H9 (cell line): ENCODE measurements around the gene MDFIC. TPM values are rescaled to one million over a fixed set of nuclear protein-coding genes. Genes with fewer than 3 reads are reported as not detected.

Source experiments
- DNase-seq: peaks from one replicate; pipeline ENCODE4 v3.0.0-alpha.2; 2017
- H2AFZ ChIP-seq: one replicate; pipeline ENCODE4 v1.6.1; 2013; ENCODE audit warnings: mild to moderate bottlenecking, low read length, control low read depth, moderate library complexity
- H2AK5ac ChIP-seq: 2 replicates; pipeline ENCODE4 v1.6.1; 2013; ENCODE audit warnings: low read length, control low read depth, mixed read lengths; ENCODE audit not compliant: insufficient read length
- H2BK120ac ChIP-seq: one replicate; pipeline ENCODE4 v1.6.1; 2013; ENCODE audit warnings: low read depth, mild to moderate bottlenecking, low read length, control low read depth, inconsistent platforms; ENCODE audit not compliant: poor library complexity, severe bottlenecking
- H2BK12ac ChIP-seq: 2 replicates; pipeline ENCODE4 v1.6.1; 2013; ENCODE audit warnings: low read length, control low read depth, mixed read lengths, low read depth; ENCODE audit not compliant: insufficient read length
- H2BK15ac ChIP-seq: 2 replicates; pipeline ENCODE4 v1.6.1; 2013; ENCODE audit warnings: low read depth, low read length, control low read depth
- H2BK20ac ChIP-seq: one replicate; pipeline ENCODE4 v1.6.1; 2013; ENCODE audit warnings: low read depth, mild to moderate bottlenecking, low read length, control low read depth, inconsistent platforms; ENCODE audit not compliant: poor library complexity, severe bottlenecking
- H2BK5ac ChIP-seq: 2 replicates; pipeline ENCODE4 v1.6.1; 2013; ENCODE audit warnings: low read length, control low read depth, mixed read lengths; ENCODE audit not compliant: insufficient read length
- H3K14ac ChIP-seq: 2 replicates; pipeline ENCODE4 v1.6.1; 2013; ENCODE audit warnings: low read length, control low read depth; ENCODE audit not compliant: insufficient read depth
- H3K18ac ChIP-seq: 2 replicates; pipeline ENCODE4 v1.6.1; 2013; ENCODE audit warnings: low read depth, mild to moderate bottlenecking, mixed read lengths, low read length, control low read depth; ENCODE audit not compliant: insufficient read length
- H3K23ac ChIP-seq: 2 replicates; pipeline ENCODE4 v1.6.1; 2013; ENCODE audit warnings: low read length, control low read depth, mixed read lengths, low read depth; ENCODE audit not compliant: insufficient read length
- H3K23me2 ChIP-seq: 2 replicates; pipeline ENCODE4 v1.6.1; 2013; ENCODE audit warnings: low read depth, mild to moderate bottlenecking, mixed read lengths, low read length, control low read depth; ENCODE audit not compliant: insufficient read length, poor library complexity, severe bottlenecking
- H3K27ac ChIP-seq: 2 replicates; pipeline ENCODE4 v1.5.1; 2013; ENCODE audit warnings: low read length, control low read depth, mixed read lengths, low read depth; ENCODE audit not compliant: insufficient read length
- H3K27me3 ChIP-seq: 2 replicates; pipeline ENCODE4 v1.6.1; 2013; ENCODE audit warnings: low read length, control low read depth, inconsistent platforms; ENCODE audit not compliant: insufficient read depth
- H3K4ac ChIP-seq: 2 replicates; pipeline ENCODE4 v1.6.1; 2013; ENCODE audit warnings: low read depth, mild to moderate bottlenecking, control low read depth, inconsistent platforms, low read length, moderate library complexity
- H3K4me1 ChIP-seq: 2 replicates; pipeline ENCODE4 v1.6.1; 2013; ENCODE audit warnings: low read length, control low read depth, inconsistent platforms; ENCODE audit not compliant: insufficient read depth
- H3K4me2 ChIP-seq: 2 replicates; pipeline ENCODE4 v1.6.1; 2013; ENCODE audit warnings: low read length, control low read depth, mixed read lengths; ENCODE audit not compliant: insufficient read length, insufficient read depth
- H3K56ac ChIP-seq: 2 replicates; pipeline ENCODE4 v1.6.1; 2013; ENCODE audit warnings: low read depth, mild to moderate bottlenecking, mixed read lengths, low read length, control low read depth; ENCODE audit not compliant: insufficient read length
- H3K79me1 ChIP-seq: 2 replicates; pipeline ENCODE4 v1.6.1; 2013; ENCODE audit warnings: low read depth, mild to moderate bottlenecking, moderate library complexity, low read length, control low read depth, inconsistent platforms; ENCODE audit not compliant: insufficient read depth, poor library complexity, severe bottlenecking
- H3K79me2 ChIP-seq: 2 replicates; pipeline ENCODE4 v1.6.1; 2013; ENCODE audit warnings: low read length, control low read depth, inconsistent platforms; ENCODE audit not compliant: insufficient read depth
- H3K9ac ChIP-seq: 2 replicates; pipeline ENCODE4 v1.6.1; 2013; ENCODE audit warnings: low read length, control low read depth, mixed read lengths; ENCODE audit not compliant: insufficient read length; ENCODE audit errors: extremely low read depth
- H3K9me3 ChIP-seq: one replicate; pipeline ENCODE4 v1.6.1; 2013; ENCODE audit warnings: low read depth, low read length, inconsistent platforms; ENCODE audit not compliant: control insufficient read depth
- H3T11ph ChIP-seq: one replicate; pipeline ENCODE4 v1.6.1; 2013; ENCODE audit warnings: mild to moderate bottlenecking, low read length, control low read depth, inconsistent platforms
- H4K20me1 ChIP-seq: one replicate; pipeline ENCODE4 v1.6.1; 2013; ENCODE audit not compliant: control insufficient read depth, insufficient read length, insufficient read depth
- H4K5ac ChIP-seq: 2 replicates; pipeline ENCODE4 v1.6.1; 2013; ENCODE audit warnings: low read depth, mild to moderate bottlenecking, mixed read lengths, low read length, control low read depth; ENCODE audit not compliant: insufficient read length
- H4K8ac ChIP-seq: replicated peaks from 2 replicates; pipeline ENCODE4 v1.6.1; 2013; ENCODE audit warnings: low read length, control low read depth, mixed read lengths, low read depth; ENCODE audit not compliant: insufficient read length
- H4K91ac ChIP-seq: 2 replicates; pipeline ENCODE4 v1.6.1; 2013; ENCODE audit warnings: low read depth, mild to moderate bottlenecking, moderate library complexity, mixed read lengths, low read length, control low read depth; ENCODE audit not compliant: insufficient read length
- H3K27ac Mint-ChIP-seq, 3 experiments: 2 replicates in 2 of 3; 3 replicates in 1 of 3; pipeline ENCODE4 v1.8.0; 2020 to 2021; ENCODE audit warnings: mixed read lengths in 3 of 3, mild to moderate bottlenecking in 1 of 3, moderate library complexity in 1 of 3
- H3K27me3 Mint-ChIP-seq: 2 replicates; pipeline ENCODE4 v1.8.0; 2021; ENCODE audit warnings: low read depth, mild to moderate bottlenecking, moderate library complexity, mixed read lengths
- H3K36me3 Mint-ChIP-seq, 3 experiments: 2 replicates in 2 of 3; 3 replicates in 1 of 3; pipeline ENCODE4 v1.8.0; 2020 to 2021; ENCODE audit warnings: low read depth in 3 of 3, mixed read lengths in 3 of 3; ENCODE audit not compliant: insufficient read depth in 1 of 3
- H3K4me1 Mint-ChIP-seq, 2 experiments: 2 replicates each; pipeline ENCODE4 v1.8.0; 2020; ENCODE audit warnings: mixed read lengths in 2 of 2
- H3K4me3 Mint-ChIP-seq, 2 experiments: 2 replicates in 1 of 2; 3 replicates in 1 of 2; pipeline ENCODE4 v1.8.0; 2020 to 2021; ENCODE audit warnings: mild to moderate bottlenecking in 2 of 2, mixed read lengths in 2 of 2, moderate library complexity in 1 of 2
- H3K9me3 Mint-ChIP-seq, 2 experiments: 2 replicates in 1 of 2; 3 replicates in 1 of 2; pipeline ENCODE4 v1.8.0; 2020; ENCODE audit warnings: mild to moderate bottlenecking in 2 of 2, mixed read lengths in 2 of 2, moderate library complexity in 1 of 2
- WGBS: extraction: QIAGEN DNeasy Blood & Tissue Kit; methylation state at CpG from one replicate; pipeline ENCODE4 v1.1.7; 2013; ENCODE audit warnings: missing lambda C conversion rate, low lambda C conversion rate, mixed read lengths; ENCODE audit not compliant: insufficient read length; ENCODE audit errors: extremely low coverage; 5-methylcytosine and 5-hydroxymethylcytosine counted together
- total RNA-seq: library from RNA; stranded (reverse); gene quantifications from 2 replicates; pipeline ENCODE4 v1.2.1, GENCODE V29; 2021
- TF ChIP-seq, protein P1 (sequence below): fragments of 200-600 bp; sonication (generic); conservative IDR thresholded peaks from 3 replicates; pipeline ENCODE4 v1.8.0; 2021; ENCODE audit warnings: antibody characterized with exemption, mild to moderate bottlenecking

The MDFIC gene
- total RNA-seq, 1 experiment from 2014 or later: 2.0 TPM

- H2BK12ac ChIP-seq: no peak overlapping the region
- no peaks in the 10 kb centered on the region for H3K9me3 Mint-ChIP-seq
- no peaks in the 10 kb centered on the region for H3K27me3 ChIP-seq
- H4K5ac ChIP-seq: no peak overlapping the region
- H3K4ac ChIP-seq: no peak overlapping the region
- H2AFZ ChIP-seq: no peak overlapping the region
- no peak overlapping the region for H4K8ac ChIP-seq
- H3K27ac ChIP-seq: no peak overlapping the region
- no peaks in the 10 kb centered on the region for H3K23me2 ChIP-seq
- H3K23ac ChIP-seq: no peak overlapping the region
- no peak overlapping the region for H3K9ac ChIP-seq
- H2AK5ac ChIP-seq: no peak overlapping the region
- H3T11ph ChIP-seq: no peak overlapping the region
- no peaks in the 10 kb centered on the region for H3K27me3 Mint-ChIP-seq
- no peak overlapping the region for H2BK120ac ChIP-seq
- peaks cover 0 to 1% (median 0%) of the 10 kb centered on the region in 3 experiments; a peak in 1 of 7 replicates for H3K36me3 Mint-ChIP-seq
- H3K4me3 Mint-ChIP-seq: no peak overlapping the region
- H3K27ac Mint-ChIP-seq: peak overlapping the region in 2 of 3 experiments; percentile 1 to 69; a peak in 2 of 7 replicates
- peaks cover 6 to 11% of the 10 kb centered on the region in 2 experiments; a peak in 3 of 4 replicates for H3K4me1 Mint-ChIP-seq
- H2BK5ac ChIP-seq: no peak overlapping the region
- WGBS: no CpG with 5 or more reads among the region's 4 CpGs
- no peak overlapping the region for H3K18ac ChIP-seq
- H3K56ac ChIP-seq: no peak overlapping the region
- no peak for DNase-seq
- H4K91ac ChIP-seq: no peak overlapping the region
- peaks cover 4% of the 10 kb centered on the region for H3K4me1 ChIP-seq
- no peaks in the 10 kb centered on the region for H3K79me2 ChIP-seq
- no peak overlapping the region; the same call in 1 of the 2 replicates for H3K14ac ChIP-seq
- no peak overlapping the region for H2BK20ac ChIP-seq
- no peak overlapping the region for H3K4me2 ChIP-seq
- TF ChIP-seq, protein P1, sequence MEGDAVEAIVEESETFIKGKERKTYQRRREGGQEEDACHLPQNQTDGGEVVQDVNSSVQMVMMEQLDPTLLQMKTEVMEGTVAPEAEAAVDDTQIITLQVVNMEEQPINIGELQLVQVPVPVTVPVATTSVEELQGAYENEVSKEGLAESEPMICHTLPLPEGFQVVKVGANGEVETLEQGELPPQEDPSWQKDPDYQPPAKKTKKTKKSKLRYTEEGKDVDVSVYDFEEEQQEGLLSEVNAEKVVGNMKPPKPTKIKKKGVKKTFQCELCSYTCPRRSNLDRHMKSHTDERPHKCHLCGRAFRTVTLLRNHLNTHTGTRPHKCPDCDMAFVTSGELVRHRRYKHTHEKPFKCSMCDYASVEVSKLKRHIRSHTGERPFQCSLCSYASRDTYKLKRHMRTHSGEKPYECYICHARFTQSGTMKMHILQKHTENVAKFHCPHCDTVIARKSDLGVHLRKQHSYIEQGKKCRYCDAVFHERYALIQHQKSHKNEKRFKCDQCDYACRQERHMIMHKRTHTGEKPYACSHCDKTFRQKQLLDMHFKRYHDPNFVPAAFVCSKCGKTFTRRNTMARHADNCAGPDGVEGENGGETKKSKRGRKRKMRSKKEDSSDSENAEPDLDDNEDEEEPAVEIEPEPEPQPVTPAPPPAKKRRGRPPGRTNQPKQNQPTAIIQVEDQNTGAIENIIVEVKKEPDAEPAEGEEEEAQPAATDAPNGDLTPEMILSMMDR: no peak
- H3K79me1 ChIP-seq: no peaks in the 10 kb centered on the region
- no peaks in the 10 kb centered on the region for H4K20me1 ChIP-seq
- no peak overlapping the region for H2BK15ac ChIP-seq
- no peaks in the 10 kb centered on the region for H3K9me3 ChIP-seq
These were observed 58.1 kb downstream of the MDFIC start for GRCh38 chr7:114979803-114980507.
